HG02943 (cell line): Measurements from ENCODE around the gene RAB13.

Experiments
- ATAC-seq: cut with Tn5 transposase; IDR thresholded peaks from one replicate; pipeline ENCODE4 v1.9.1; 2021; ENCODE audit warnings: mild to moderate bottlenecking, low read depth, moderate library complexity; ENCODE audit not compliant: unreplicated experiment

The RAB13 gene

DNA sequence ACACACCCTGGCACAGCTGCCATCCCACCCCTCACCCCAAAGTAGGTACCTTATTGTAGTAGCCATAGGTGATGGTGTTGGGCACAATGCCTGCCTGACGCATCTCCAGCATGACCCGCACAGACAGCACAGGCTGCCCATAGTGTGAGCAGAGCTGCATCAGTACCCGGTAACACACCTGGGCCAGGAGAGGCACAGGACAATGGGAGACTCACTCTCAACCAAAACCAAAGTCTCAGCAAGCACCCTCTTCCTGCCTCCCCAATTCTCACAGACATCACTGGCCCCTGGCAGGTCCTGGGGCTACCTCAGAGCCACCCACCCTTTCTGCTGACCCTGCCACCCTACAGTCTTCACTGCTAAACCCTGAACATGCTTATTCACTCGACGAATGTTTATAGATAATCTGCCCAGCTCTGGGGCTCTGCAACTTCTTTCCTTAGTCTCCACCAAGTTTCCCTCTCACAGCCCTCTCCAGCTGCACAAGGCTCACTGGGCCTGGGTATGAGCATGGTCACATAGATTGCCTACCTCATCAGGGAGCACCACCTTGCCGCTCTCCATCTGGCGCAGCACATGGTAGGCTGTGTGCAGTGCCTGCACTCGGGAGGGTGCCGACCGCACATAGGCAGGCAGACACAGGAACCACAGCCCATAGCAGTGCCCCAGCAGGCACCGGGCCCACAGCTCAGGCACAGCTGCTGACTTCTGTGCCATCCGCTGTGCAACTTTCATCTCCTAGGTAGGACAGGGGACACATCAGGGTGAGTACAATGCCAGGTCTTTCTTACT is 49.9 kb downstream of the RAB13 start:
- ATAC-seq = no peak

DNA sequence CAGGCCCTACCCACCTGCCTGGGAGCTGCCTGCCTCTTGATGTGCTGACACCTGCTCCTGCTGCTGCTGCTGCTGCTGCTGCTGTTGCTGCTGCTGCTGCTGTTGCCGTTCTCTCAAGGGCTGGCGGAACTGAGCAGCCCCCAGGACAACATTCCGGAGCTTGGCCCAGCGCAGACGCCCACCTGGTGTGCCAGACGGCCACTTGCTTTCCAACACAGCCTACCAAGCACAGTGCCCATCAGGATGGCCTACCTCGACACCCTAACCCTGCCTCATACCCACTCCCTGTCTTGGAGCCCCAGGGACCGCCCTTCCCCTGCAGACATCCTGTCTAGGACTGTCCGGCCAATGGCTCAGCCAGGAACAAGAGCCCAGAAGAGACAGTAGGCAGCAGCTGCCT is 51.4 kb downstream of the RAB13 start:
- no peak for ATAC-seq

DNA sequence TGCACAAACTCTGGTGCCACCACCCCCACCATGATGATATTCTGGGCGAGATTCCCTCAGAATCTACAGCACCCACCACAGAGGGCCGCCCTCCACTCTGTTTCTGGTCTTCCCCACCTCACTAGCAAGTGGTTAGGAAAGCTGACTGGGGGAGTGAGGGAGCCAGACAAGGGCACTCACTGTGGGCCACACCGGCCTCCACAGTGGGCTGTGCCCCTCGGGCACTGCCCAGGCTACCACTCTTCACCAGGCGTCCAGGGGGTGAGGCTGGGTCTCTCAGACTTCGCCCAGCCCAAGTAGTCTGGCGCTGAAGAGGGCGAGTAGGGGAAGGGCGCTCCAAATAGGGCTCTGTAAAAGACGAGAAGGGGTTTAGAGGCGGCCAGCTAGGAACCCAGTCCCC is 52.2 kb downstream of the RAB13 start:
- no peak for ATAC-seq

DNA sequence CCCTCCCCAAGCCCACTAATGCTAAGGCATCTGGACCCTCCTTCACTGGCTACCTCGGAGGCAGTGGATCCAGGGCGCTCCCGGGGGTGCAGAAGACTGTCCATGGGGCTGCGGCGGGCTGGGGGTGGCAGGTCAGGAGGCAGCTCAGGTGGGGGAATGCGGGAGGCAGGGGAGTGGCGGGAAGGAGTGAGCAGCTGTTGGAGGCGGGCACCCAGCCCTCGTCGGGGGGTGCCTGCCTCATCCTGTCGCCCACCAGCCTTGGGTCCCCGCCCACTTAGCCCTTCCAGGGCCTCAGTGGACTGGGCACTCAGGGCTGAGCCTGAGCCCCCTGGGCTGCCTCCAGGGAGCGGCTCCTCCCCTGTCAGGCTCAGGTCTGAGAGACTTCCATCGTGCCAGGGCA is 52.7 kb downstream of the RAB13 start:
- ATAC-seq = no peak

DNA sequence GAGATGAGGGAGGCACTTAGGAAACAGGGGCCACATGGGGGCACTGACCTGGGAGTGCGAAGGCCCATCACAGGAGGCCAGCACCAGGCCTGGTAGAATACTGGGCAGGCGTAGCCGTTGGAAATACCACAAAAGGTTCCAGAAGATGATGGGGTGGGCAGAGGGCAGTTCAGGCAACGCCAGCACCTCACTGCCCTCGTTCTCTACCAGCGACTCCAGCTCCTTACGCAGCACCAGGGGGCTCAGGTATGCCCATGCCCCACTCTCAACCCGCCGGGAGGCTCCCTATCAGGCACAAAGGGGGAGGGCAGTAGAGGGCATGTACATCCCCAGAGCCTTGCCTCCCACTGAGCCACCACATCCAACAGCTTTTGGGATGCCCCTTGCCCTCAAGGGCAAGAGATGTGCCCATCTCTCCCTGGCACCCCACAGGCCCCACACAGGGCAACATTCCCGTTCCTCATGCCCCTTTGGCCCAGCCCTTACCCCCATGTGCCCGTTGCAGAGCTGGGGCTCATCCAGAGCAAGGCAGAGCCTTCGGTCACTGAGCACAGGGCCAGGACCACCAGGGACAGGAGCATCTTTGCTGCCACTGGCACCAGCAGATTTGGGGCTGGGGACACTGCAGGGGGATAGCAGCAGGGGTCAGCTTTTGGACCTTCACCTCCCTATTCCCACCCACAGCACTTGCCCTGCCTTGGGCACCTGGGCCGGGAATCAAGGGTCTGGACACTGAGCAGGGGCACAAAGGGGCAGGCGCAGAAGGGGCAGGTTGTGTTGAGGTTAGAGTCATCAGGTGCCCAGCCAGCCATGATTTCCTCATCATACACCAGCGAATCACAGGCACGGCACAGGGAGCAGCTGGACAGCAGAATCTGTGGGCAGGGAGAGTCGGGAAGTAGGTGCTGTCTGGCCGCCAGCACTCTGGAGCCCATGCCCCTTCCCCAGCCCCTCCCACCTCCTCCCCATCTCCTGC is 53.7 kb downstream of the RAB13 start:
- no peak for ATAC-seq
